AG04449 (cell line): ENCODE data around the gene IQCC.

Source experiments
- CTCF ChIA-PET: fragments of 350-600 bp; formaldehyde crosslinking; extraction: SDS; loops from one replicate; lab custom pipeline; 2021; ENCODE audit warnings: antibody characterized with exemption; lab: Yijun Ruan, JAX
- POLR2A ChIA-PET: fragments of 400-600, 350-600 bp; formaldehyde crosslinking; extraction: SDS; loops from one replicate; lab custom pipeline; 2020; ENCODE audit warnings: antibody characterized with exemption, inconsistent platforms; lab: Yijun Ruan, JAX
- DNase-seq: peaks from one replicate; pipeline ENCODE4 v3.0.0-alpha.2; 2010; ENCODE audit warnings: low read depth, low spot score
- H3K4me3 ChIP-seq: 2 replicates; pipeline ENCODE4 v1.5.1; 2011; ENCODE audit warnings: low read depth, mild to moderate bottlenecking, control low read depth, low read length
- CTCF ChIP-seq: IDR thresholded peaks from one replicate; pipeline ENCODE4 v1.5.1; 2011; ENCODE audit warnings: mild to moderate bottlenecking, moderate library complexity, low read length, control low read depth, inconsistent platforms; ENCODE audit not compliant: insufficient read depth; ENCODE audit errors: missing control alignments

Gene IQCC

GRCh38 chr1:32178380-32179192 lies 26.9 kb upstream of the IQCC start:
- H3K4me3 ChIP-seq, result no peak overlapping the region
- POLR2A ChIA-PET, result interaction anchor here (0.7 to 2.4 kb wide), 7 partner anchors 10 to 157 kb away, joined by 3 to 18 read pairs (median 5); partner anchors contain the start of genes CCDC28B, MARCKSL1 and TMEM39B
- CTCF ChIA-PET, result interaction anchor here (1.6 kb wide), 1 partner anchor 15 kb away, joined by 3 read pairs; no protein-coding TSS in a partner anchor
- TF ChIP-seq CTCF, result no peak
- no peak for DNase-seq

GRCh38 chr1:32179193-32179442 lies 26.4 kb upstream of the IQCC start:
- H3K4me3 ChIP-seq, result peak overlapping the region; percentile 71
- CTCF ChIA-PET, result interaction anchor here (1.6 kb wide), 1 partner anchor 16 kb away, joined by 3 read pairs; no protein-coding TSS in a partner anchor
- DNase-seq, result no peak
- POLR2A ChIA-PET, result interaction anchor here (0.7 to 2.4 kb wide), 9 partner anchors 10 to 157 kb away, joined by 3 to 18 read pairs (median 4); partner anchors contain the start of genes CCDC28B, KPNA6, MARCKSL1 and TMEM39B
- no peak for TF ChIP-seq CTCF

GRCh38 chr1:32179443-32180185 lies 25.9 kb upstream of the IQCC start, which contains the start of gene TXLNA:
Gene TXLNA, plus strand, starts transcription at chr1:32179675. Its CDS starts 671 bp downstream, at chr1:32180346.
- TF ChIP-seq CTCF, result peak; percentile 45
- H3K4me3 ChIP-seq, result peak within 1 kb of the TSS; percentile 71
- POLR2A ChIA-PET, result interaction anchor here (0.7 to 2.4 kb wide), 10 partner anchors 11 to 156 kb away, joined by 3 to 18 read pairs (median 4); partner anchors contain the start of genes CCDC28B, KPNA6, MARCKSL1 and TMEM39B
- DNase-seq, result no peak
- CTCF ChIA-PET, result interaction anchor here (1.1 to 1.6 kb wide), 3 partner anchors 16 to 90 kb away, joined by 3 to 4 read pairs (median 3); no protein-coding TSS in a partner anchor

GRCh38 chr1:32180186-32181060 lies 25.0 kb upstream of the IQCC start:
- no peak for DNase-seq
- ChIA-PET POLR2A (interaction anchor here (1.2 to 2.4 kb wide), 4 partner anchors 16 to 151 kb away, joined by 5 to 18 read pairs (median 11); partner anchors contain the start of genes CCDC28B and TMEM39B), CTCF (interaction anchor here (0.7 to 1.6 kb wide), 5 partner anchors 17 to 91 kb away, joined by 3 to 4 read pairs (median 3); no protein-coding TSS in a partner anchor)
- no peak for TF ChIP-seq CTCF
- H3K4me3 ChIP-seq, result peak overlapping the region; percentile 71

GRCh38 chr1:32181065-32181464 lies 24.4 kb upstream of the IQCC start:
- no peak for TF ChIP-seq CTCF
- peak overlapping the region; percentile 71 for H3K4me3 ChIP-seq
- POLR2A ChIA-PET, result interaction anchor here (1.2 to 2.4 kb wide), 3 partner anchors 16 to 151 kb away, joined by 5 to 18 read pairs (median 11); partner anchors contain the start of gene CCDC28B
- CTCF ChIA-PET, result interaction anchor here (1.2 to 1.3 kb wide), 2 partner anchors 18 to 70 kb away, joined by 3 to 4 read pairs; no protein-coding TSS in a partner anchor
- DNase-seq, result no peak
